GM18511 (cell line): ENCODE measurements around the gene OLFM2.
"Not testable (repeated sequence)": the region's sequence is repeated elsewhere in the genome, so short reads cannot be mapped to it uniquely, and the experiment has no call there.

Source experiments
- ATAC-seq: cut with Tn5 transposase; IDR thresholded peaks from one replicate; pipeline ENCODE4 v1.9.1; 2021; ENCODE audit warnings: mild to moderate bottlenecking, moderate library complexity; ENCODE audit not compliant: unreplicated experiment

Gene OLFM2

GRCh38 chr19:9936326-9937000, at the start of gene OLFM2:
OLFM2 (minus strand) TSS chr19:9936515; CDS start chr19:9936366, 149 bp downstream.
- no peak for ATAC-seq

GRCh38 chr19:9981406-9982260, 45.3 kb upstream of the OLFM2 start:
- ATAC-seq: no peak

- no peak for ATAC-seq
Observed at GRCh38 chr19:9972103-9972502, 35.8 kb upstream of the OLFM2 start.

- no peak for ATAC-seq
Observed at GRCh38 chr19:9971166-9971897, 35.0 kb upstream of the OLFM2 start.

- no peak for ATAC-seq
Observed at GRCh38 chr19:9970481-9970880, 34.2 kb upstream of the OLFM2 start.

GRCh38 chr19:9969688-9969975, 33.3 kb upstream of the OLFM2 start:
- no peak for ATAC-seq

- ATAC-seq: no peak
Observed at GRCh38 chr19:9968820-9969687, 32.7 kb upstream of the OLFM2 start.

- ATAC-seq: no peak
Observed at GRCh38 chr19:9967326-9967725, 31.0 kb upstream of the OLFM2 start.

GRCh38 chr19:9966448-9966847, 30.1 kb upstream of the OLFM2 start:
- no peak for ATAC-seq

- no peak for ATAC-seq
Observed at GRCh38 chr19:9966024-9966423, 29.7 kb upstream of the OLFM2 start.

GRCh38 chr19:9962623-9963290, 26.4 kb upstream of the OLFM2 start:
- no peak for ATAC-seq

- ATAC-seq: no peak
Observed at GRCh38 chr19:9961103-9961502, 24.8 kb upstream of the OLFM2 start.

GRCh38 chr19:9958379-9958821, 22.1 kb upstream of the OLFM2 start:
- ATAC-seq: no peak

GRCh38 chr19:9956956-9957355, 20.6 kb upstream of the OLFM2 start:
- no peak for ATAC-seq

GRCh38 chr19:9953802-9954542, 17.7 kb upstream of the OLFM2 start:
- ATAC-seq: no peak

GRCh38 chr19:9952276-9952675, 16.0 kb upstream of the OLFM2 start:
- ATAC-seq: no peak

GRCh38 chr19:9947441-9947840, 11.1 kb upstream of the OLFM2 start:
- ATAC-seq: no peak

- not testable (repeated sequence) for ATAC-seq
Observed at GRCh38 chr19:9946528-9947125, 10.3 kb upstream of the OLFM2 start.

GRCh38 chr19:9945319-9945966, 9.1 kb upstream of the OLFM2 start:
- no peak for ATAC-seq
